Measurements from ENCODE around the gene ADAM19. TPM values are rescaled to one million over a fixed set of nuclear protein-coding genes. Genes with fewer than 3 reads are reported as not detected.

The ADAM19 gene
- total RNA-seq, 1 donor from 2014 or later: 30.0 TPM

DNA sequence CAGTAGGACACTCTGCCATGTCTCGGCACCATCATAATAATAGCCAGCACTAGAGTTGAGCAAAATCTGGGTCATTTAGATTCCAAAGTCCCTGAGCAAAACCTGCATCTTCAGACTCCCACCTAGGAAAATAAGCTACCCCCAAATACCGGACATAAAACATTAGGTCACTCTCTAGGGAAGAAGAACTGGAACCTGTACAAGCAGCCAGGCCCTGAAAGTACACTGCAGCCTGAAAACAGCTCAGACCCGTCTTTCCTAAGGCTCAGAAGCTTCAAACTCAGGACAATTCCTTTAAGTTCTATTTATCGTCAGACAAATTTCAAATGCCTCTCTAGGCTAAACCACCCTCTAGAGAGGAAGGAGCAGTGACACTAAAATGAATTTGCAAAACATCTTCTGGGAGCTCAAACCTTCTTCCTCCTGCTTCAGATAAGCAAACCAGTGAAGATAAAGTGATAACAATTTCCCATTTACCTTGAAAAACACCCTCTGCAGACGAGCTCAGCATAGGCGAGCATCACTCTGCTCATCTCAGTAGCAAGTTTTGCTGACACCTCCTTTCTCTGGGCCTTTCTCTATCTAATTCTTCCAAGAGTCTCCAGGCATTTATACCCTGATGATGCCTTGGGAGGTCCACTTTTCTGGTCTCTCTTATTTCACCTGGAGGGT, 34.0 kb downstream of the ADAM19 start:
- no peak for DNase-seq

GRCh38 chr5:157540707-157541446, 34.7 kb downstream of the ADAM19 start:
- DNase-seq: peak; percentile 91

- peak; percentile 62 for DNase-seq
These were observed 35.5 kb downstream of the ADAM19 start for GRCh38 chr5:157540124-157540523.

GRCh38 chr5:157539503-157540022, 36.0 kb downstream of the ADAM19 start:
- no peak for DNase-seq

DNA sequence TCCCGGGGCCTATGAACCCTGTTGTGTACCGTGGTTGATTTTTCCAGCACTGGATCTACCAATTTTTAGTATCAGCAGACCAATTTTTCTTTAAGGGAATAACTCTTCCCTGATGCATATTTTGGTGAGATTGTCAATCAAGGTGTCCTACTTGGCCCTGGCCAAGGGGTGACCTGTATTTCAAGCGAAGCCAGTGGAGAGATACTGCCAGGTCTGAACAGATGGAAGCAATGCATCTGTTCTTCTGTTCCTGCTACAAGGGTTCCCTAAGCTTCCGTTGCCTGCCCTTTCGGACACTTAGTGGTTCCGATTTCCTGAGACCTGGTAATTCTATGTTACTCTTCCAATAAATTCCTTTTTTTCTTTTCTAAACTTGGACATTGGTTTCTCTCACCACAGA, 37.3 kb downstream of the ADAM19 start:
- DNase-seq: no peak

GRCh38 chr5:157535042-157535865, 40.3 kb downstream of the ADAM19 start:
- no peak for DNase-seq

DNA sequence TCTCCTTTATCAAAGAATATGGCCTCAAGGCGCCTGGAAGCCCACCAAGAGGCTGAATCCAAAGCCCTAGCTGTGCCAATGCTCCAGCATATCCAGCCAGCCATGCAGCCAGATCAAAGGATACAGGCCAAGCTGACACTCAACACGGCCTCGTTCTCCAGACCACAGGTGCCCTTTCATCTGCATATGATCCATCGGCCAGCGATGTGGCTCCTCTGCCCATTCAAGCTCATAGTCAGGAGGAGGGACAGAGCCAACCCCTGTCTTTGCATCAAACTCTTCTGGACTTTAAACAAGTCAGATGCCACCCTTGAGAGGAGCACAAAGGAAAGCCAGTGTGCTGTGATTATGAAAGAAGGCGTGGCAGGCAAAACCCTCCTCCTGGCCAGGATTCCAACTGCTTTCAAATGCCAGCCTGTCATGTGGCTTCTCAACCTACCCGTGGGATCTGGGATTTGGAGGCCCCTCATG, 42.5 kb downstream of the ADAM19 start:
- DNase-seq: no peak

GRCh38 chr5:157532022-157532421, 43.6 kb downstream of the ADAM19 start:
- DNase-seq: no peak

- DNase-seq: no peak
These were observed 45.2 kb downstream of the ADAM19 start for GRCh38 chr5:157530226-157530972.

- DNase-seq: no peak
These were observed 46.6 kb downstream of the ADAM19 start for GRCh38 chr5:157529002-157529401.

DNA sequence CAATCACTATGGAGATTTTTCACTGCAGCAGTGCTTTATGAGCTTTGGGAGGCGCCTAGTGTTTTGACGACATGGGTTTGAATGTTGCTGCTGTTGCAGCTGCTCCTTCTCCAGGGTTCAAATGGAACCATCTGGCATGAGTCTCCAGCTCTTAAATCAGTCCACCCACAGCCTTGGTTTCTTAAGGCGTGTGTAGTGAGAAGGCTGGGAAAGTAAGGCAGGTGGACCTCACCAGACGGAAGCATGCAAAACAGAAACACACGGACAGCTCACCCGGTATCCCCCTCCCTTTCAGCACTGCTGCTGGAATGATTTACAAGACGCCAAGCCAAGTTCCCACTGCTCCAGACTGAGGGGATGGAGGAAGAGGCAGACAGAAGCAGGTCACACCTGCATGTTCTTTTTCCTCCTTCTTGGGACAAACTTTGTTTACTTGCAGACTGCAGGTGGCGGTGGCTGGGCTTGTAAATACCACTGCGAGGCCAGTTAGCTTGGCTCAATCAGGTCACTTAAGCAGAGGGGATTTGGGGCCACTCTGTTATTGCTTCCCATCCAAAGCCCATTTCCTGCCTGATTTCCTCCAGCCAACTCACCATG, 47.4 kb downstream of the ADAM19 start:
- peak; percentile 89 for DNase-seq

DNA sequence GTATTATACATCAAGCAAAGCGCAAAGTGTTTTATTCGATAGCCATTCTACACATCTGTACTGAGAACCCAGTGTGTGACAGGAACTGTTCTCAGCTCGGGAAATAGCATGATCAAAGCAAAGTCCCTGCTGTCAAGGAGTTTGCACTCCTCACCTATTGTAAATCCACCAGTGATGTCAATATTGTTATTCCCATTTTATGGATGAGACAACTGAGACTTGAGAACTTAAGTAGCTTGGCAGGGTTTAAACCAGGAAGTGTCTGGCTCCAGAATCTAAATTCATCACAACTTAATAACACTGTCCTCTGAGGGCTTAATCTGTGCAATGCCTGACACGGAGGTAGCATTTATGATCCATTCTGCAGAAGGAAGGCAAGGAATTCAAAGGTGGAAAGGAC, 50.7 kb downstream of the ADAM19 start:
- DNase-seq: no peak

GRCh38 chr5:157523976-157524375, 51.6 kb downstream of the ADAM19 start:
- DNase-seq: no peak

DNA sequence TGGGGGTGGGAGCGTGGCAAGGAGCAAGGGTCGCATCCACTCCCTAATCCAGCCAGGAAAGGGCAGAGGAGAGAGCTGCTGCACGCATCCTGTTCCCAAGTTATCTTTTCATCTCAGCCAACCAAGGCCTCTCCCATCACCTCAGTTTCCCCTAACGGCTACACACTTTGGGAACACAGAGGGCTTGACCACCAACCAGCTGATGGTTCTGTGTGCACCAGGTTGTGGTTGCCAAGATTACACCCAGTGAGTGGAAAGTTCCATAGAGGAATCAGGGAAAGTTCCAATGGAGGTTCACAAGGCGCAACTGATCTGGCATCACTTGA, 53.9 kb downstream of the ADAM19 start:
- no peak for DNase-seq

DNA sequence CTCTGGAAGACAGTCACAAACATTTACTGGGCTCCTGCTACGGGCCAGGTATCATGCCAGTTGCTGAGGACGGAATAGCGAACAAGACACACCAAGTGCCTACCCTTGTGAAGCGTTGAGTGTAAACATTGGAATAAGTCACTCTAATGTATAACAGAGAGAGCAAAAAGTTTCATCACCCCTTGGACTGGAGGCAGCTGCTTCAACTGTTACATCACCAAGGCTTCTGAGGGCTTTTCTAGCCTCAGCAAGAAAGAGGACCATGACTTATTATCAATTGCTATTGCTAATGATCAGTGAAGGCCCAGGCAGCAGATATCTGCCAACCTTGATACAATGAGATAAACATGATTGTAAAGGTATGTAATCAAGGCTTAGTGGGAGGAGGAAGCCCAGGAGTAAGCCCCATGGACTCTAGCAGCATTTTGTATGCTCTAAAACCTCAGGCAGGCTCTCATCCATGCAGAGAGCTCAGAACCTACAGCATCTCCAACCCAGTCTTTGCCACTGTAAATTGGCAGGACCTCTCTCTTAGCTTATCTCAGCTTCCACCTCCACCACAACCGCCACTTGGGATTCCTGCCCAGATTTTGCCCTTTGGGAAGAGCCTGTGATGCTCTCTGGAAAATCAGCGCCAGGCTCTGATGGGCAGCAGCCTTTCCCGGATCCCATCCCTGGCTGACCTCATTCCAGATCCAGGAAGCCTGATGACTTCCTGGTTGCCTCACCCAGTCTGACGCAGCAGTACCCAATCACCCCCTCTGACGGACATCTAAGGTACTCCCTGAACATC, 54.5 kb downstream of the ADAM19 start:
- DNase-seq: peak; percentile 76

- no peak for DNase-seq
These were observed 55.9 kb downstream of the ADAM19 start for GRCh38 chr5:157519579-157520253.

GRCh38 chr5:157518963-157519362, 56.6 kb downstream of the ADAM19 start:
- no peak for DNase-seq

- peak; percentile 41 for DNase-seq
These were observed 58.8 kb downstream of the ADAM19 start for GRCh38 chr5:157516626-157517325.

DNA sequence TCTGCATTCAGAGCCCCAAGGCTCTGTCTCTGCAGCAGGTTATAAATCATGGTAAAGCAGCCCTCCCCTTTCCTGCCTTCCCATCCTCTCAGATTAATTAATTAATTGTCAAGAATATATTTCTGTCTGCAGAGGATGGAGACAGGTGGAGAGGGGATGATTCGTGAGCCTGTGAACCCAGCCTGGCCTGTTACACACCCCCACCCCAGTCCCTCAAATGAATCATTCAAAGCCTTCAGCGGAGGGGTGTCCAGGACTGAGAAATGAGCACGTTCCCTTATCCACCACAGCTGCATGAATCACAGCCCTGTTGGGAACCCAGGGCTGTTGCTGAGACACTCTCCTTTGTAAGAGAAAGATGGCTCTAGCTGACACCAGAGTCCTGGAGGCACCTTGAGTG, 59.6 kb downstream of the ADAM19 start:
- peak; percentile 21 for DNase-seq

GRCh38 chr5:157514974-157515373, 60.6 kb downstream of the ADAM19 start:
- no peak for DNase-seq

Measured in dermis blood vessel endothelial cell (primary cell).